ENCODE measurements around the gene GATAD2A.

Gene GATAD2A

GRCh38 chr19:19459707-19460251 lies 54.3 kb downstream of the GATAD2A start:
- H3K4me3 ChIP-seq (ENCODE audit: low read depth, low read length) = peak overlapping the region; percentile 36
- no peak for TF ChIP-seq CTCF (IDR thresholded peaks at IDR 0.05; ENCODE audit: low read depth, low read length)

- TF ChIP-seq CTCF (IDR thresholded peaks at IDR 0.05; ENCODE audit: low read depth, low read length) = no peak
- H3K4me3 ChIP-seq (ENCODE audit: low read depth, low read length) = peak overlapping the region; percentile 36; the same call in 1 of the 2 replicates
These were observed 54.8 kb downstream of the GATAD2A start for GRCh38 chr19:19460258-19460731.

GRCh38 chr19:19460761-19461265 lies 55.3 kb downstream of the GATAD2A start:
- no peak overlapping the region for H3K4me3 ChIP-seq (ENCODE audit: low read depth, low read length)
- no peak for TF ChIP-seq CTCF (IDR thresholded peaks at IDR 0.05; ENCODE audit: low read depth, low read length)

GRCh38 chr19:19461306-19461670 lies 55.8 kb downstream of the GATAD2A start:
- no peak for TF ChIP-seq CTCF (IDR thresholded peaks at IDR 0.05; ENCODE audit: low read depth, low read length)
- no peak overlapping the region for H3K4me3 ChIP-seq (ENCODE audit: low read depth, low read length)

- TF ChIP-seq CTCF (IDR thresholded peaks at IDR 0.05; ENCODE audit: low read depth, low read length) = no peak
- no peak overlapping the region for H3K4me3 ChIP-seq (ENCODE audit: low read depth, low read length)
These were observed 56.5 kb downstream of the GATAD2A start for GRCh38 chr19:19461671-19462622.

GRCh38 chr19:19463348-19464117 lies 58.1 kb downstream of the GATAD2A start:
- H3K4me3 ChIP-seq (ENCODE audit: low read depth, low read length) = no peak overlapping the region

More at GRCh38 chr19:19463348-19464117, 58.1 kb downstream of the GATAD2A start:
- TF ChIP-seq CTCF (IDR thresholded peaks at IDR 0.05; ENCODE audit: low read depth, low read length) = no peak
